Activated naive CD8-positive, alpha-beta T cell treated with anti-CD3 and anti-CD28 coated beads, Interleukin-2, amount 10 ng/mL, durations not matched to agents 7 days and 5 days (primary cell): ENCODE results near the gene IMPA2. TPM values are rescaled to one million over a fixed set of nuclear protein-coding genes. Genes with fewer than 3 reads are reported as not detected.

Source experiments
- ATAC-seq: fragments of 150-1000 bp; cut with Tn5 transposase; one replicate; pipeline ENCODE4 v1.10.0; 2021; ENCODE audit warnings: low read depth, moderate library complexity
- POLR2A ChIA-PET: fragments of 350-600 bp; sonication (Branson Sonifier 250); formaldehyde crosslinking; loops from one replicate; lab custom pipeline; 2021; ENCODE audit warnings: antibody characterized with exemption; lab: Charles Lee
- DNase-seq: peaks from one replicate; pipeline ENCODE4 v3.0.0; 2021
- H3K27ac Mint-ChIP-seq: one replicate; pipeline ENCODE4 v1.8.0; 2022; ENCODE audit warnings: mild to moderate bottlenecking, mixed read lengths
- H3K27me3 Mint-ChIP-seq: one replicate; pipeline ENCODE4 v1.8.0; 2022; ENCODE audit warnings: mild to moderate bottlenecking, moderate library complexity, mixed read lengths
- H3K36me3 Mint-ChIP-seq: one replicate; pipeline ENCODE4 v1.8.0; 2021; ENCODE audit warnings: mild to moderate bottlenecking, mixed read lengths
- H3K4me1 Mint-ChIP-seq: one replicate; pipeline ENCODE4 v1.8.0; 2021; ENCODE audit warnings: mixed read lengths
- H3K4me3 Mint-ChIP-seq: one replicate; pipeline ENCODE4 v1.8.0; 2022; ENCODE audit warnings: mild to moderate bottlenecking, moderate library complexity, mixed read lengths
- H3K9me3 Mint-ChIP-seq: one replicate; pipeline ENCODE4 v1.8.0; 2021; ENCODE audit warnings: mixed read lengths
- total RNA-seq, 2 experiments: library from RNA; stranded (reverse); gene quantifications; one replicate each; pipeline ENCODE4 v1.2.3, GENCODE V29; 2021

IMPA2 gene
- total RNA-seq, 2 experiments from 2014 or later = 12.5 to 15.4 TPM

DNA sequence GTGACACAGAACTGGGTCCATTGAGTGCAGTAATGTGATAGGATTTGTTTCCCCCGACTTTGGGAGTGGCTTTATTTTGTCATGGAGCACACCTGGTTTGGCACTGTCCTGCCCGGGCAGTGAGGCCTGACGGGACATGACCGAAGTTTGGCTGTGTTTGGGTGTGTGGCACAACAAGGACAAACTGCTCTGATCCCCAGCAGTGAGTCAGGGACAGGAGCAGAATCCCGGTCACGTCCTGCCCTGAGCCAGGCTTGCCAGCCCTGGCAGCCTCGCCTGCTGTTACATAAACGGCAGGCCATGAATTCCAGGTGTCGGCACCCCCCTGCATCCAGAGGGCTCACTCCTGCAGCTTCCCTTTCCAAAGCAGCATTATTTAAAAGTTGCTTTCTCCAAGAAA lies 45.7 kb downstream of the IMPA2 start:
- DNase-seq = no peak
- ATAC-seq = no peak
- Mint-ChIP-seq H3K9me3 (no peaks in the 10 kb centered on the region), H3K27me3 (no peaks in the 10 kb centered on the region), H3K36me3 (no peaks in the 10 kb centered on the region), H3K4me1 (no peaks in the 10 kb centered on the region), H3K27ac (no peak overlapping the region), H3K4me3 (no peak overlapping the region)
- POLR2A ChIA-PET = no interaction called here

DNA sequence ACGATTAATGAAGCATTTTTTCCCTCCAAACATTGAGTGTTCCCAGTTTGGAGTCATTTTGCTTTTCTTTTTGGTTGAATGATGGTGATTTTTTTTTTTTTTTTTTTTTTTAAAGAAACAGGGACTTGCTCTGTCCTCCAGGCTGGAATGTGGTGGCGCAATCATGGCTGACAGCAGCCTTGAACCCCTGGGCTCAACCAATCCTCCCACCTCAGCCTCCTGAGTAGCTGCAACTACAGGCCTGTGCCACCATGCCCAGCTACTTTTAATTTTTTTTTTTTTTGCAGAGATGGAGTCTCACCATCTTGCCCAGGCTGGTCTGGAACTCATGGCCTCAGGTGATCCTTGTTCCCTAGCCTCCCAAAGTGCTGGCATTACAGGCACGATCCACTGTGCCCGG lies 46.2 kb downstream of the IMPA2 start:
- POLR2A ChIA-PET = no interaction called here
- Mint-ChIP-seq H3K27me3 (no peaks in the 10 kb centered on the region), H3K4me1 (no peaks in the 10 kb centered on the region), H3K4me3 (no peak overlapping the region), H3K36me3 (no peaks in the 10 kb centered on the region), H3K27ac (no peak overlapping the region), H3K9me3 (no peaks in the 10 kb centered on the region)
- DNase-seq (no peak), ATAC-seq (no peak)

DNA sequence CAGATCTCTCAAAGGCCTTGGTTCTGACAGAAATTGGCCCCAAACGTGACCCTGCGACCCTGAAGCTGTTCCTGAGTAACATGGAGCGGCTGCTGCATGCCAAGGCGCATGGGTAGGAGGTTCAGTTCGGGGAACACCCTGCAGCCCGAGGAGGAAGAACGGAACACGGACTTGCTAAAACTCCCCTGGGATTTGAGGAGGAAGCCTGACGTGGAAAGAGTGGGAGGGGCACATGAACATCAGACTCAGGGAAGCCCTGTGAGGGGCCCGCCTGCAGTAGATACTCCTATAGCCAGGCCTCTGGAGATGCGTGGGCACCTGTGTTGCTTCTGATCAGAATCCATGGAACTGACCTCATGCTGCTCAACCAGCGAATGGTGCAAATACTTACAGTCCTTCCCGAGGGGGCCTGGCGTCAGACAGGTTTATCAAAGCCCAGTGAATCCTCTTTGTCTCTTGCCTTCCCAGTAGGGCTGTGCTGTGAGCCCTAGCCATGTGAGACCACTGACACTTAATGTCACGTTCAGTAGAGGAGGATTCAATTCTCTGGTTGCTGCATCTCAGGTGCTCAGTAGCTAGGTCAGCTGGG lies 46.8 kb downstream of the IMPA2 start:
- POLR2A ChIA-PET = no interaction called here
- DNase-seq (no peak), ATAC-seq (no peak)
- H3K27me3 Mint-ChIP-seq = no peaks in the 10 kb centered on the region
- no peaks in the 10 kb centered on the region for H3K4me1 Mint-ChIP-seq
- H3K4me3 Mint-ChIP-seq = no peak overlapping the region
- H3K36me3 Mint-ChIP-seq = no peaks in the 10 kb centered on the region
- no peak overlapping the region for H3K27ac Mint-ChIP-seq
- H3K9me3 Mint-ChIP-seq = no peaks in the 10 kb centered on the region

DNA sequence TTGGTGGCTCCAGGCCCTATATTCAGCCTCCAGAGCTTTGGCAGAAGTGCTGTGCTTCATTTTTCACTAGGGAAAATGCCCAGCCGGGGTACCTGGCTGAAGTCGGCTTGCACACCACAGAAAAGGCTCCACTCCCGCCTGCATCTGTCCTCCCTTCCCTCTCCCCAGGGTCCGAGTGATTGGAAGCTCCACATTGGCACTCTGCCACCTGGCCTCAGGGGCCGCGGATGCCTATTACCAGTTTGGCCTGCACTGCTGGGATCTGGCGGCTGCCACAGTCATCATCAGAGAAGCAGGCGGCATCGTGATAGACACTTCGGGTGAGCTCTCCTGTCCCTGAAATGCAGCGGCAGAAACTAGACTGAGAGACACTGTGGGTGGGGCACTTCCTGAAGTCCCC lies 47.4 kb downstream of the IMPA2 start:
- POLR2A ChIA-PET = no interaction called here
- Mint-ChIP-seq H3K4me1 (no peaks in the 10 kb centered on the region), H3K36me3 (no peaks in the 10 kb centered on the region), H3K9me3 (no peaks in the 10 kb centered on the region), H3K27ac (no peak overlapping the region), H3K4me3 (no peak overlapping the region), H3K27me3 (no peaks in the 10 kb centered on the region)
- ATAC-seq (no peak), DNase-seq (no peak)

DNA sequence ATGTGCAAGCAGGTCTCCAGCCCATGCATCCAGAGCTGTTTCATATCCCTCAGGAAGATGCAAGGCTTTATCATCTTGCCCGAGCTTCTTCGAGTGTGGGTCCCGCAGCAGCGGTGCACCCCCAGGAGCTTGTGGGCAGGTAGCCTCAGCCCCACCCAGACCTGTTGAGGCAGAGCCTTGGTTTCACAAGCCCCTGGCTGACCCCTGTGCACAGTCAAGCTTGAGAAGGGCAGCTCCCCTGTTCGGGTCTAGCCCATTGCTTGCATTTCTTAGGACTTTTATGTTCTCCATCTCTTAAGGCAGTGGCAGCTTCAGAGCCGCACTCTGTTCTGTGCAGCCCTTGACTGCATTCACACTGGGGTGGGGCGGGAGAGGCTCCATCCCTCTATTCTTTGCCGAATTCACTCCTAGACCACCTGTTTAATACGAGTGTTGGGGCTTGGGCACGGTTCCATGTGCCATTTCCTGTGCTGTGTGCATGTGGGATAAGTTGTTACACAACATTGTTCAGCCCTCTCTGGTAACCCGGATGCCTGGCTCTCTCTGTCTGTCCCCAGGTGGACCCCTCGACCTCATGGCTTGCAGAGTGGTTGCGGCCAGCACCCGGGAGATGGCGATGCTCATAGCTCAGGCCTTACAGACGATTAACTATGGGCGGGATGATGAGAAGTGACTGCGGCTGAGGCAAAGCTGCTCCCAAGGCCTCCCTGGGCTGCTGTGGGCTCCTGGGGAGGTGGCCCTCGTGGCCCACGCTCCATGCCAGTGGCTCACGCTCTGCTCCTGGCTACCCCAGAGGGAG lies 48.7 kb downstream of the IMPA2 start:
- Mint-ChIP-seq H3K27ac (no peak overlapping the region), H3K4me3 (no peak overlapping the region), H3K9me3 (no peaks in the 10 kb centered on the region), H3K27me3 (no peaks in the 10 kb centered on the region), H3K36me3 (no peaks in the 10 kb centered on the region), H3K4me1 (no peaks in the 10 kb centered on the region)
- POLR2A ChIA-PET = no interaction called here
- ATAC-seq (no peak), DNase-seq (no peak)

DNA sequence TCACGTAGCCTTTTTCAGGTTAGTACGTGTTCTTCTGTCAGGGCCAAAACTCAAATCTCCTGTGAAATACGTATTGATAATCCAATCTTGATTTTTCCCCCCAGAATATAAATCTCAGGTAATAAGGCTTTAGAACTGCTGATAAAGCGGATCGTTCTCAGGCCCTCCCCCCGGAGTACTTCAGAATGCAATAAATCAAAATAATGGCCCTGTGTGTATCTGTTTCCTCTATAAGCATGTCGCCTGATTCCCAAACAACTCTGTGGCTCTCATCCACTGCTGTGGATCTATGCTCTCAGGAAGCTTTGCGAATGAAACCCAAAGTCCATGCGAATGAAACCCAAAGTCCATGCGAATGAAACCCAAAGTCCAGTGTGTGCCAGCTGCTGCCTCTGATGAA lies 49.4 kb downstream of the IMPA2 start:
- no peaks in the 10 kb centered on the region for H3K36me3 Mint-ChIP-seq
- H3K27me3 Mint-ChIP-seq = no peaks in the 10 kb centered on the region
- H3K4me3 Mint-ChIP-seq = no peak overlapping the region
- no peaks in the 10 kb centered on the region for H3K4me1 Mint-ChIP-seq
- POLR2A ChIA-PET = no interaction called here
- H3K27ac Mint-ChIP-seq = no peak overlapping the region
- ATAC-seq (no peak), DNase-seq (no peak)
- H3K9me3 Mint-ChIP-seq = no peaks in the 10 kb centered on the region

DNA sequence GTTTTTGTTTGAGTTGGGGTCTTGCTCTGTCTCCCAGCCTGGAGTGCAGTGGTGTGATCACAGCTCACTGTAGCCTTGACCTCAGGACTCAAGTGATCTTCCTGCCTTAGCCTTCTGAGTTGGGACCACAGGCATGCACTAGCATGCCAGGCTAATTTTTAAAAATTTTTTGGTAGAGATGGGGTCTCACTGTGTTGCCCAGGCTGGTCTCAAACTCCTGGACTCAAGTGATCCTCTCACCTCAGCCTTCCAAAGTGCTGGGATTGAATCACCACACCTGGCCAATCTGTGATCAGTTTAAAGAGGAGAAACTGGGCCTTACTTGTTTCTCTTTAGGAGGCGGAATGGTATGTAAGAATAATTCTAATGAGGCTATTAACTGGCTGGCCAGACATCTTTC lies 49.9 kb downstream of the IMPA2 start:
- Mint-ChIP-seq H3K36me3 (no peaks in the 10 kb centered on the region), H3K4me3 (no peak overlapping the region), H3K27me3 (no peaks in the 10 kb centered on the region), H3K9me3 (no peaks in the 10 kb centered on the region), H3K4me1 (no peaks in the 10 kb centered on the region), H3K27ac (no peak overlapping the region)
- DNase-seq (no peak), ATAC-seq (no peak)
- POLR2A ChIA-PET = no interaction called here

DNA sequence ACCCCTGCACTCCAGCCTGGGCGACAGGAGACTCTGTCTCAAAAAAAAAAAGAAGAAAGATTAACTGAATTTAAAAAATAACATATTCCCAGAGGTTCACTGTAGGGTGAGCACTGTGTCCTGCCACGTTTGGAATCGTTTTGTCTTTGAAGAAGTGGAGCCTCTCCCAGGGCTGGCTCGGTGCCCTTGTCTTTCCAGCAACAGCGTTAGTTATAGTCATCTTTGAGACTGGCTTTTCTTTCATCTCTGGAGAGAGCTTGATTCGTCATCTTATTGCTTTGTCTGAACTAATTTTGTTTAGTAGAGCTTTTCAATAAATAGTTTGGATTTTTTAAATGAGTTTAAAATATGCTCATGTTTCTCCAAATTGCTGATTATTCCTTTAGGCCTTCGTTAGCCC lies 50.5 kb downstream of the IMPA2 start:
- Mint-ChIP-seq H3K36me3 (no peaks in the 10 kb centered on the region), H3K4me3 (no peak overlapping the region), H3K27ac (no peak overlapping the region), H3K27me3 (no peaks in the 10 kb centered on the region), H3K4me1 (no peaks in the 10 kb centered on the region), H3K9me3 (no peaks in the 10 kb centered on the region)
- DNase-seq = no peak
- POLR2A ChIA-PET = no interaction called here
- ATAC-seq = no peak

DNA sequence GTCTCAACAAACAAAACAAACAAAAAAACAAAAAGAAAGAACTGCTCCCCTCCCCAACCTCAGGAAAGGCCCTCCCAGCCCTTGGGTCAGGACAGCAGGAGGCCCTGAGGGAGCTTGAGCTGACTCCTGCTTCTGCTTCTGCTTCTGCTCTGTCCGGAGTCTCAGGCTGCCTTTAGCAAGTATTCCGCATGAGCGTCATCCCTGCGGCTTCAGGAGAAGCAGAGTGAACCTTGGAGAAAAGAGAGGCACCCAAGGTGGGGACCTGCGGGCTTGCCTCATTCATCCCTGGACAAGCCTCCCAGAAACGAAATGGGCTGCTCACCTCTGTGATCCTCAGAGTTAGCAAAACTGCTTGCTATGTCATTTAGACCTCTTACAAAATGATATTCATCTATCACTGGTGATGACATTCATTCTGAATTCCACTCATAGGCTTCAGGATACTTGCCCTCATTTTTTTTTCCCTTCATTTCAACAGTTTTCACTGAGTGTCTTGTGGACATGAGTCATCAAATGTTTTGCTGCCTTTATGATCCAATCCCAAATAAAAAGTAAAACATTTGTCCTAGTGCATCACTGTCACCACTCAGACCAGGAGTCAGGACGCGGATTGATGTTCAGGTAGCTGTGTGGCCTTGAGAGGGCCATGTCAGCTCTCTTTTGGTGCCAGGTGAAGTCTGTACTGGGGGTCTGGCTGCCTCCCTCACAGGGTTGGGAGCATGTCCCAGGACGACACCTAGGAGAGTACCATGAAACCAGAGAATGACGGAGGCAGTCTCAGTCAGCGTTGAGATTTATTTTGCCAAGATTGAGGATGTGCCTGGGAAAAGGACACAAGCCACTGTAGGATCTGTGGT lies 51.7 kb downstream of the IMPA2 start:
- no peaks in the 10 kb centered on the region for H3K4me1 Mint-ChIP-seq
- no peaks in the 10 kb centered on the region for H3K36me3 Mint-ChIP-seq
- no peak overlapping the region for H3K4me3 Mint-ChIP-seq
- no peaks in the 10 kb centered on the region for H3K9me3 Mint-ChIP-seq
- no peak for ATAC-seq
- DNase-seq = no peak
- no peak overlapping the region for H3K27ac Mint-ChIP-seq
- POLR2A ChIA-PET = no interaction called here
- peaks cover 10% of the 10 kb centered on the region for H3K27me3 Mint-ChIP-seq

DNA sequence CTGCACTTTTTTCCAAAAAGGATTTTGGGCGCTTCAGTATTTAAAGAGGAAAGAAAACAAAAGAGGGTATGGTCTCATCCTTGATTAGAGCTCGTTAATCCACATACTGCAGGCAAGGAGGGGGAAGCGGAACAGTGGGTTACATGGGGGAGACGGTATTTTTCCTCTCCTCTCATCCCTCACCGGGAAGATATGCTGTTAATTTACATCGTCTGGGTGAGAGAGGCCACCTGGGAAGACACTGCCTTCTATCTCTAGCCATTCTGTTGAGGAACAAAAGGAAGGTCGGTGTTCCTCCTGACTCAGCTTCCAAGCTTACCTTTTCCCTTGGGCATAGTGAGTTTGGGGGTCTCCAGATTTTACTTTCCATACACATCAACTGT lies 52.3 kb downstream of the IMPA2 start:
- Mint-ChIP-seq H3K9me3 (no peaks in the 10 kb centered on the region), H3K27ac (no peak overlapping the region), H3K36me3 (no peaks in the 10 kb centered on the region), H3K4me1 (no peaks in the 10 kb centered on the region), H3K4me3 (no peak overlapping the region), H3K27me3 (peaks cover 13% of the 10 kb centered on the region)
- ATAC-seq = no peak
- POLR2A ChIA-PET = no interaction called here
- no peak for DNase-seq

DNA sequence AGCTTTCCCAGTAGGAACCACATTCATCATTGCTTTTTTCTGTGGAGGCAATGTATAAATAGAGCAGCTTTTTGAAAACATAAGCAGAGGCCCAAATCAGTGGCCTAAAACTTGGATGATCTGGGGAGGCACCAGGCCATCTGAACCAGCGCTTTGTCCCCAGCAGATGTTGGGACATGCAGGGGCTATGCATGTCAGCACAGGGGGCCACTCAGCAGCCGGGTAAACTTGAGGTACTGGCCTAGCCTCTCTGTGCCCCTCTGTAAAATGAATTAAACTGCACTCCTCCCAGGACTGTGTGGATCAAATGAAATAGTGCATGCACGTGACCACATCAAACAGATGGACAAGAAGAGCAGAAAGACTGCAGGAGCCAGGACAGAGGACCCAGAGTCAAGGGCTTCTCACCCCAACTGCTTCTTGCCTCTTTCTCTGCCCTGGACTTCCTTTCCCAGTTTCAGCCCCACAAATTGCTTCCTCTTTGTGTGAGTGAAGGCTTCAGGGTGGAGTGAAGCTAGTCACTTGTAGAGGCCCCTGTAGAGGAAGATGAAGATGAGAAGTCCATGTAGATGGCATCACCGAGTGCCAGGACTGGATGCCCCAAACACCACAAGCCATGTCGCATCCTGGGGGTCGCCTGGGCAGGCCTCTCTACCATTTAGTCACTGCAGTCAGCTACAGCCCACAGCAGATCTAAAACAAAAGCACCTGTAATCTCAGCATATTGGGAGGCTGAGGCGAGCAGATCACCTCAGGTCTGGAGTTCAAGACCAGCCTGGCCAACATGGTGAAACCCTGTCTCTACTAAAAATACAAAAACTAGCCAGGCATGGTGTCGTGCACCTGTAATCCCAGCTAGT lies 53.2 kb downstream of the IMPA2 start:
- H3K27ac Mint-ChIP-seq = no peak overlapping the region
- no peaks in the 10 kb centered on the region for H3K36me3 Mint-ChIP-seq
- ATAC-seq = no peak
- peaks cover 13% of the 10 kb centered on the region for H3K27me3 Mint-ChIP-seq
- H3K4me1 Mint-ChIP-seq = no peaks in the 10 kb centered on the region
- H3K9me3 Mint-ChIP-seq = no peaks in the 10 kb centered on the region
- no peak overlapping the region for H3K4me3 Mint-ChIP-seq
- no peak for DNase-seq
- POLR2A ChIA-PET = no interaction called here

DNA sequence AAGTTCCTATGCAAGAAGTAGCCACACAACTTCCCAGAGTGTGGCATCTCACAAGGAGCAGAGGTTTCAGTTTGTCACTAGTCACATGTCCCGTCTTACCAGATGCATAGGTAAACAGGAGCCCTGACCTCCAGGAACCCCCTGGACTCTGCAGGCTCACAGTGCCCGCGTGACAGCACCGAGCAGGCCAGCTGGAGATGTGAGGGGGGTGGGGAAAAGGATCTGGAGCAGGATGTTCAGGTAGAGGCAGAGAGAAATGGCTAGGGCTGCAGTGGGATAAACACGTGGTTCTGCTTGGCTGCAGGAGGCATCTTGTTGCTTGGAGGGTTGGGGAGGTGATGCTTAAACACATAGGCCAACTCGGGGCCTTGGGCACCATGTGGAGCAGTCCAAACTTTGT lies 54.2 kb downstream of the IMPA2 start:
- no peak for DNase-seq
- H3K4me3 Mint-ChIP-seq = no peak overlapping the region
- H3K27ac Mint-ChIP-seq = no peak overlapping the region
- no peaks in the 10 kb centered on the region for H3K9me3 Mint-ChIP-seq
- POLR2A ChIA-PET = no interaction called here
- no peaks in the 10 kb centered on the region for H3K4me1 Mint-ChIP-seq
- H3K36me3 Mint-ChIP-seq = no peaks in the 10 kb centered on the region
- ATAC-seq = no peak
- H3K27me3 Mint-ChIP-seq = peaks cover 19% of the 10 kb centered on the region

DNA sequence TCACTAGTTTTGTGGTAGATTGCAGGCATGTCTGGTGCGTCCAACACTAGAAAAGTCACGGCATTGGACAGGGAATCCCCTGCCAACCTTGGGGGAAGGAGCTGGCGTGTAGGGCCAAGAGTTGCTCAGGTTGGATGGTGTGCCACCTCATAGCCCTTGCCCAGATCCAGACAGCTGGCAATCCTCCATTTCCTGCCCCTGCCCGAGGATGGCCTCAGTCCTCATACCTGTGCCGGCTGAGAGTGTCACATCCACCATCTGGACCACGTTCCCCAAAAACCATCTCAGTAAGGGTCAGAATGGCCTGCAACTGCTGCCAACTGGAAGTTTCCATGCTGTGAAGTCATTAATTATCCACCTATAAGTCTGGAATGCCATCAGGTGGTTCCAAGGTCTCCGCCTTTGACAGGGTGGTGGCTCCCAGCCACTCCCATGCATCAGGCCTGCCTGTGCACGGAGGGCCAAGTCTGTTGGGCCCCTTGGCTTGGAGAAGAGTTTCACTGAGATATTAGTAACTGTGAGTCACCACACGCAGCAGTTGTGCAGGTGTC lies 55.0 kb downstream of the IMPA2 start:
- ATAC-seq = no peak
- DNase-seq = no peak
- Mint-ChIP-seq H3K4me1 (no peaks in the 10 kb centered on the region), H3K4me3 (no peak overlapping the region), H3K36me3 (no peaks in the 10 kb centered on the region), H3K9me3 (no peaks in the 10 kb centered on the region), H3K27ac (no peak overlapping the region), H3K27me3 (peaks cover 21% of the 10 kb centered on the region)
- POLR2A ChIA-PET = no interaction called here
